Upper lobe of left lung (tissue), 6 donors: ENCODE measurements around the gene GCH1. TPM values are rescaled to one million over a fixed set of nuclear protein-coding genes. Genes with fewer than 3 reads are reported as not detected.
A peak's percentile ranks its signal among the peaks of the same experiment; 100 is the strongest.

Source experiments
- ATAC-seq, 2 donors: fragments of 200-7000 bp; cut with Tn5 transposase; one replicate each; pipeline ENCODE4 v1.9.1; 2022; ENCODE audit warnings: mild to moderate bottlenecking in 2 of 2, moderate library complexity in 2 of 2; ENCODE audit not compliant: low FRiP score in 2 of 2
- DNase-seq, 2 donors: peaks; one replicate each; pipeline ENCODE4 v3.0.0-alpha.2; 2019 to 2020
- H3K27ac ChIP-seq, 4 donors: fragments of 200-600 bp; sonication (generic); one replicate each; pipeline ENCODE4 v1.5.1; 2016 to 2019
- H3K27me3 ChIP-seq, 4 donors: fragments of 200-600 bp; sonication (generic); one replicate each; pipeline ENCODE4 v1.5.1; 2017 to 2019
- H3K36me3 ChIP-seq, 4 donors: fragments of 200-600 bp; sonication (generic); one replicate each; pipeline ENCODE4 v1.5.1; 2016 to 2019
- H3K4me1 ChIP-seq, 4 donors: fragments of 200-600 bp; sonication (generic); one replicate each; pipeline ENCODE4 v1.5.1; 2018 to 2019
- H3K4me3 ChIP-seq, 4 donors: fragments of 200-600 bp; sonication (generic); one replicate each; pipeline ENCODE4 v1.5.1; 2017 to 2019; ENCODE audit warnings: mild to moderate bottlenecking in 2 of 4, moderate library complexity in 1 of 4
- H3K9me3 ChIP-seq, 4 donors: fragments of 200-600 bp; sonication (generic); one replicate each; pipeline ENCODE4 v1.5.1; 2018 to 2019
- EP300 ChIP-seq, 4 donors: sonication (generic); formaldehyde crosslinking; IDR thresholded peaks; one replicate each; pipeline ENCODE4 v1.5.1; 2017; ENCODE audit warnings: antibody characterized with exemption in 4 of 4, control low read depth in 2 of 4
- POLR2A ChIP-seq, 4 donors: fragments of 450-650 bp; IDR thresholded peaks; one replicate each; pipeline ENCODE4 v1.5.1; 2016 to 2017; ENCODE audit warnings: antibody characterized with exemption in 4 of 4, mild to moderate bottlenecking in 2 of 4
- POLR2AphosphoS5 ChIP-seq, 2 donors: sonication (generic); formaldehyde crosslinking; IDR thresholded peaks; one replicate each; pipeline ENCODE4 v1.5.1; 2017; ENCODE audit warnings: antibody characterized with exemption in 2 of 2
- WGBS, 2 donors: methylation state at CpG; one replicate each; pipeline ENCODE4 v1.1.5; 2017 to 2018; 5-methylcytosine and 5-hydroxymethylcytosine counted together
- total RNA-seq, 6 donors: library from RNA; depleted of rRNA in 4 of 6; stranded (reverse); fragments of >200 nt in 4 of 6; gene quantifications; one replicate each; pipeline versions ENCODE4 v1.1.0 to v1.2.1, GENCODE V29; 2016 to 2021
- TF ChIP-seq, protein P1 (sequence below), 6 experiments: fragments of 450-650 bp in 4 of 6; fragments of 200-600 bp in 2 of 6; sonication (generic) in 2 of 6; IDR thresholded peaks; one replicate each; pipeline ENCODE4 v1.5.1; 2016 to 2019; ENCODE audit warnings: antibody characterized with exemption in 6 of 6
- donor health status: DM: no; HTN: no; CAD: no; lungs with moderate emphysema.
- donor health status: DM: no; HTN: yes; CAD: no; lungs with severe emphysema.

Gene GCH1
- 10 to 100 TPM in 5 of 6 donors, 1 to 10 TPM in 1; 7.9 to 26.3 (median 19.5) TPM for total RNA-seq

- H3K27ac ChIP-seq = peak within 1 kb of the TSS; percentile 84 to 93 (median 91)
- H3K4me1 ChIP-seq = peaks cover 10 to 16% (median 13%) of the 10 kb centered on the region in 4 donors
- H3K4me3 ChIP-seq = peak within 1 kb of the TSS; percentile 57 to 68 (median 66)
- no peaks in the 10 kb centered on the region for H3K9me3 ChIP-seq
- no peaks in the 10 kb centered on the region for H3K27me3 ChIP-seq
- peak; percentile 85 to 95 for DNase-seq
- ATAC-seq = peak; percentile 89 to 95
- no peaks in the 10 kb centered on the region for H3K36me3 ChIP-seq
- no peak for TF ChIP-seq EP300 (IDR thresholded peaks at IDR 0.05)
- TF ChIP-seq, protein P1, sequence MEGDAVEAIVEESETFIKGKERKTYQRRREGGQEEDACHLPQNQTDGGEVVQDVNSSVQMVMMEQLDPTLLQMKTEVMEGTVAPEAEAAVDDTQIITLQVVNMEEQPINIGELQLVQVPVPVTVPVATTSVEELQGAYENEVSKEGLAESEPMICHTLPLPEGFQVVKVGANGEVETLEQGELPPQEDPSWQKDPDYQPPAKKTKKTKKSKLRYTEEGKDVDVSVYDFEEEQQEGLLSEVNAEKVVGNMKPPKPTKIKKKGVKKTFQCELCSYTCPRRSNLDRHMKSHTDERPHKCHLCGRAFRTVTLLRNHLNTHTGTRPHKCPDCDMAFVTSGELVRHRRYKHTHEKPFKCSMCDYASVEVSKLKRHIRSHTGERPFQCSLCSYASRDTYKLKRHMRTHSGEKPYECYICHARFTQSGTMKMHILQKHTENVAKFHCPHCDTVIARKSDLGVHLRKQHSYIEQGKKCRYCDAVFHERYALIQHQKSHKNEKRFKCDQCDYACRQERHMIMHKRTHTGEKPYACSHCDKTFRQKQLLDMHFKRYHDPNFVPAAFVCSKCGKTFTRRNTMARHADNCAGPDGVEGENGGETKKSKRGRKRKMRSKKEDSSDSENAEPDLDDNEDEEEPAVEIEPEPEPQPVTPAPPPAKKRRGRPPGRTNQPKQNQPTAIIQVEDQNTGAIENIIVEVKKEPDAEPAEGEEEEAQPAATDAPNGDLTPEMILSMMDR (IDR thresholded peaks at IDR 0.05) = peak in 5 of 6 experiments; percentile 29 to 72 (median 44)
- peak in 1 of 2 donors; percentile 95 for TF ChIP-seq POLR2AphosphoS5 (IDR thresholded peaks at IDR 0.05)
- peak in 3 of 4 donors; percentile 89 to 94 (median 91) for TF ChIP-seq POLR2A (IDR thresholded peaks at IDR 0.05)
- WGBS, 2 donors = 4% methylated on average over 18 to 24 of the region's 83 CpGs
Observed at GRCh38 chr14:54902521-54903420, at the start of gene GCH1. GCH1 (minus strand) TSS chr14:54902826; CDS start chr14:54902663, 163 bp downstream.

GRCh38 chr14:54947230-54947629 lies 44.6 kb upstream of the GCH1 start:
- no peak overlapping the region for H3K4me3 ChIP-seq
- no peak overlapping the region for H3K27ac ChIP-seq
- DNase-seq = no peak
- H3K27me3 ChIP-seq = no peaks in the 10 kb centered on the region
- WGBS, 2 donors = 90 to 93% methylated on average over 3 of the region's 3 CpGs
- H3K9me3 ChIP-seq = peaks cover 0 to 6% (median 0%) of the 10 kb centered on the region in 4 donors
- no peaks in the 10 kb centered on the region for H3K36me3 ChIP-seq
- TF ChIP-seq POLR2A (IDR thresholded peaks at IDR 0.05) = no peak
- no peak for TF ChIP-seq EP300 (IDR thresholded peaks at IDR 0.05)
- TF ChIP-seq, protein P1 (IDR thresholded peaks at IDR 0.05) = no peak
- no peak for TF ChIP-seq POLR2AphosphoS5 (IDR thresholded peaks at IDR 0.05)
- no peak for ATAC-seq
- no peaks in the 10 kb centered on the region for H3K4me1 ChIP-seq

DNA sequence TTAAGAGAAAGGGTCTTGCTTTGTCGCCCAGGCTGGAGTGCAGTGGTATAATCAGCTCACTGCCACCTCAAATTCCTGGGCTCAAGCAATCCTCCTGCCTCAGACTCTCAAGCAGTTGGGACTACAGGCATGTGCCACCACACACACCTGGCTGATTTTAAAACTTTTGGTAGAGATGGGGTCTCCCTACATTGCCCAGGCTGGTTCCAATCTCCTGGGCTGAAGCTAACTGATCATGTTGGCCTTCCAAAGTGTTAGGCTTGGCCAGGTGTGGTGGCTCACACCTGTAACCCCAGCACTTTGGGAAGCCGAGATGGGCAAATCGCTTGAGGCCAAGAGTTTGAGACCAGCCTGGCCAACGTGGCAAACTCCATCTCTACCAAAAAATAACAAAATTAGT lies 43.9 kb upstream of the GCH1 start:
- Histone ChIP-seq H3K27me3 (no peaks in the 10 kb centered on the region), H3K4me1 (no peaks in the 10 kb centered on the region), H3K9me3 (peaks cover 0 to 6% (median 0%) of the 10 kb centered on the region in 4 donors), H3K36me3 (no peaks in the 10 kb centered on the region), H3K27ac (no peak overlapping the region), H3K4me3 (no peak overlapping the region)
- no peak for TF ChIP-seq EP300 (IDR thresholded peaks at IDR 0.05)
- ATAC-seq (no peak), DNase-seq (no peak)
- 96 to 99% methylated on average over 4 of the region's 4 CpGs for WGBS, 2 donors

DNA sequence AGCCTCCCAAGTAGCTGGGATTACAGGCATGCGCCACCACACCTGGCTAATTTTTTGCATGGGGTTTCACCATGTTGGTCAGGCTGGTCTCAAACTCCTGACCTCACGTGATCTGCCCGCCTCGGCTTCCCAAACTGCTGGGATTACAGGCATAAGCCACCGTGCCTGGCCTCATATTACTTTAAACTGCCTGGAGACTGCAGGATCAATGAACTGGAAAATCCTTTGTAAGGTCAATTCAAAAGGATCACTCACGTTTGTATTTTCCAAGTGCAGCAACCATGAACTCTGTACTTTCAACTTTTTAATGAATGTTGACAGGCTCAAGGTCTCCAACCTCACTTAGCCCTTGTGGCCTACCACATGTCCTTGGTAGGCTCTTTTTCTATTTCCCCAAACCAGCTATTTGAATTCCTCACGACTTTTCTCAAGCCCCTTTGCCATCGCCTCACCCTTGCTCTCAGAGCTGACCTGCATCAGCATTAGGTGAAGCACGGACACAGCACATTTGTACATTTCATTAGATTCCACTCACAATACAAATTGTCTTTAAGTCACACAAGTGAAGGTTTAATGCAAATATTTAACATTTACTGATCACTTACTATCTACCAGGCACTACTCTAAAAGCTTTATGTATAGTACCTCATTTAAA lies 42.2 kb upstream of the GCH1 start:
- H3K27me3 ChIP-seq = no peaks in the 10 kb centered on the region
- no peaks in the 10 kb centered on the region for H3K4me1 ChIP-seq
- 89 to 97% methylated on average over 9 of the region's 9 CpGs for WGBS, 2 donors
- H3K4me3 ChIP-seq = no peak overlapping the region
- TF ChIP-seq POLR2A (IDR thresholded peaks at IDR 0.05) = no peak
- TF ChIP-seq POLR2AphosphoS5 (IDR thresholded peaks at IDR 0.05) = no peak
- TF ChIP-seq, protein P1 (IDR thresholded peaks at IDR 0.05) = no peak
- TF ChIP-seq EP300 (IDR thresholded peaks at IDR 0.05) = no peak
- H3K27ac ChIP-seq = no peak overlapping the region
- no peak for DNase-seq
- no peak for ATAC-seq
- no peaks in the 10 kb centered on the region for H3K36me3 ChIP-seq
- H3K9me3 ChIP-seq = peaks cover 0 to 6% (median 0%) of the 10 kb centered on the region in 4 donors

GRCh38 chr14:54942913-54943312 lies 40.3 kb upstream of the GCH1 start:
- ATAC-seq (no peak), DNase-seq (no peak)
- Histone ChIP-seq H3K9me3 (no peaks in the 10 kb centered on the region), H3K4me1 (no peaks in the 10 kb centered on the region), H3K4me3 (no peak overlapping the region), H3K27ac (no peak overlapping the region), H3K36me3 (no peaks in the 10 kb centered on the region), H3K27me3 (no peaks in the 10 kb centered on the region)
- TF ChIP-seq POLR2A (IDR thresholded peaks at IDR 0.05) (no peak), EP300 (IDR thresholded peaks at IDR 0.05) (no peak), POLR2AphosphoS5 (IDR thresholded peaks at IDR 0.05) (no peak)
- TF ChIP-seq, protein P1 (IDR thresholded peaks at IDR 0.05) = no peak
- WGBS, 2 donors = 85 to 89% methylated on average over 4 of the region's 4 CpGs
